ENCODE results near the gene PHRF1.

PHRF1 gene, protein sequence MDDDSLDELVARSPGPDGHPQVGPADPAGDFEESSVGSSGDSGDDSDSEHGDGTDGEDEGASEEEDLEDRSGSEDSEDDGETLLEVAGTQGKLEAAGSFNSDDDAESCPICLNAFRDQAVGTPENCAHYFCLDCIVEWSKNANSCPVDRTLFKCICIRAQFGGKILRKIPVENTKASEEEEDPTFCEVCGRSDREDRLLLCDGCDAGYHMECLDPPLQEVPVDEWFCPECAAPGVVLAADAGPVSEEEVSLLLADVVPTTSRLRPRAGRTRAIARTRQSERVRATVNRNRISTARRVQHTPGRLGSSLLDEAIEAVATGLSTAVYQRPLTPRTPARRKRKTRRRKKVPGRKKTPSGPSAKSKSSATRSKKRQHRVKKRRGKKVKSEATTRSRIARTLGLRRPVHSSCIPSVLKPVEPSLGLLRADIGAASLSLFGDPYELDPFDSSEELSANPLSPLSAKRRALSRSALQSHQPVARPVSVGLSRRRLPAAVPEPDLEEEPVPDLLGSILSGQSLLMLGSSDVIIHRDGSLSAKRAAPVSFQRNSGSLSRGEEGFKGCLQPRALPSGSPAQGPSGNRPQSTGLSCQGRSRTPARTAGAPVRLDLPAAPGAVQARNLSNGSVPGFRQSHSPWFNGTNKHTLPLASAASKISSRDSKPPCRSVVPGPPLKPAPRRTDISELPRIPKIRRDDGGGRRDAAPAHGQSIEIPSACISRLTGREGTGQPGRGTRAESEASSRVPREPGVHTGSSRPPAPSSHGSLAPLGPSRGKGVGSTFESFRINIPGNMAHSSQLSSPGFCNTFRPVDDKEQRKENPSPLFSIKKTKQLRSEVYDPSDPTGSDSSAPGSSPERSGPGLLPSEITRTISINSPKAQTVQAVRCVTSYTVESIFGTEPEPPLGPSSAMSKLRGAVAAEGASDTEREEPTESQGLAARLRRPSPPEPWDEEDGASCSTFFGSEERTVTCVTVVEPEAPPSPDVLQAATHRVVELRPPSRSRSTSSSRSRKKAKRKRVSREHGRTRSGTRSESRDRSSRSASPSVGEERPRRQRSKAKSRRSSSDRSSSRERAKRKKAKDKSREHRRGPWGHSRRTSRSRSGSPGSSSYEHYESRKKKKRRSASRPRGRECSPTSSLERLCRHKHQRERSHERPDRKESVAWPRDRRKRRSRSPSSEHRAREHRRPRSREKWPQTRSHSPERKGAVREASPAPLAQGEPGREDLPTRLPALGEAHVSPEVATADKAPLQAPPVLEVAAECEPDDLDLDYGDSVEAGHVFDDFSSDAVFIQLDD (N-terminal part only)

GRCh38 chr11:575996-576768 is at the start of gene PHRF1:
TSS of gene PHRF1 (plus strand) at chr11:576470. CDS start at chr11:581513, 5,043 bp downstream.
- DNase-seq = peak; percentile 94 to 96

DNA sequence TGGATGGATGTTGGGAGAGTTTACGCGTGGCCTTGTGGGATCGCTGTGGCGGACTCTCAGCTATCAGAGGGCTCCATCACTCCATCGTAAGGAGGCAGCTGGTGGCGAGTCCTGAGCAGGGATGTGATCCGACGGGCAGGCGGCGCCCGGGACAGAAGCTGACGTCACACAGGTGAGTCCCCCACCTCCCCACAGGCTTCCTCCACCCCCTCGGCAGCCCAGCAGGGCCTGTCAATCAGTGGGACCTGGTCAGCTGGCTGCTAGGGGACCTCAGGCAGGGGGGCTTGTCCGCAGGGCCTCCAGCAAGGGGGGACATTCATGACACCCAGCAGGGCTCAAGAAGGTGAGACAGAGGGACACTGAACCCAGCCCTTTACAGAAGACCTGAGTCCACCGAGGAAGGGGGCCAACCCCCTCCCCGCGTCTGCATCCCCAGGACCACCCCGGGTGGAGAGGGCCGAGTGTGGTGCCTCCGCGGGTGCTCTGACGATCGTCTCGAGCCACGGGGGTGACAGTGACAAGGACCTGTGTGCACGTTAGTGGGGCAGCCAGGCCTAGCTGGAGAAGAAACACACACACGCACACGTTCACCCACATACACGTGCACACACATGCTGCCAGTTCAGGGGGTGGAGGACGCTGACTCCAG is 48.0 kb upstream of the PHRF1 start:
- DNase-seq = no peak

DNA sequence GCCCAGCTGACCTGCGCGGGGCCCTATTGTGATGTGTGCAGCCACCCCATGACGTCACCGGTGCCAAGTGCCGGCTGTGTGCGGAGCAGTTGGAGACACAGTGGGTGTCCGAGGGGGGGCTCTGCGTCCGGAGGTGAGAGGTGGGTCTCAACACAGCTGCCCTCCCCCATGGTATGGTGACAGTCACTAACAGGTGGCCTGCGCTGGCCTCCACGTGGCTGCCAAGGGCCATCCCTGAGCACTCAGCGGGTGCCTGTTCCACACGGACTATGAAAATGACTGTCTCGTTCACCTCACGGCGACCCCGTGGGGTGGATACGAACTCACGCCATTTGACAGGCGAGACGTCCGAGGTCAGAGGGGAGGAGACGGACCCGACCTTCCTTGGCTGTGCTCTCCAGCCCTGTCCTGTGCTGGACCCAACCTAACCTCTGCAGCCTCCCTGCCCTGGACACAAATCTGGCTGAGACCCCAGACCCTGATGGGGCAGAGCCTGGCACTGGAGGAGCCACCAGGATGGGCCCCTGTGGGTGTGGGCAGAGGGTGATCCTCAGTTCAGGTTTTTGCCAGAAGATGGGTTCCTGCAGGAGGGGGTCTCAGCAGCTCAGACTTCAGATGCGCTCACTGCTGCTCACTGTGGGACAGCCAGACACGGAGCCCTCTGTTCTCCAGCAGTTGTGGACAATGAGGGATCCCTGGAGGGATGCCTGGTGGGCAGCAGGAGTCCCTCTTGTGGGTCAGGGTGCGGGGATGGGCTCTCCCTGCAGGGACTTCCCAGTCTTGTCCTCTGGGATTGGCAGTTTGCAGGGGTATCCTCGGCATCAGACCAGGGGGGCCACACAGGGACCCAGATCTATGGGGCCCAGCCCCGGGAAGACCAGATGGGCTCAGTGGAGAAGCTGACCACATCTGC is 47.2 kb upstream of the PHRF1 start:
- DNase-seq = no peak

GRCh38 chr11:529728-530411 is 46.4 kb upstream of the PHRF1 start:
- DNase-seq = no peak

DNA sequence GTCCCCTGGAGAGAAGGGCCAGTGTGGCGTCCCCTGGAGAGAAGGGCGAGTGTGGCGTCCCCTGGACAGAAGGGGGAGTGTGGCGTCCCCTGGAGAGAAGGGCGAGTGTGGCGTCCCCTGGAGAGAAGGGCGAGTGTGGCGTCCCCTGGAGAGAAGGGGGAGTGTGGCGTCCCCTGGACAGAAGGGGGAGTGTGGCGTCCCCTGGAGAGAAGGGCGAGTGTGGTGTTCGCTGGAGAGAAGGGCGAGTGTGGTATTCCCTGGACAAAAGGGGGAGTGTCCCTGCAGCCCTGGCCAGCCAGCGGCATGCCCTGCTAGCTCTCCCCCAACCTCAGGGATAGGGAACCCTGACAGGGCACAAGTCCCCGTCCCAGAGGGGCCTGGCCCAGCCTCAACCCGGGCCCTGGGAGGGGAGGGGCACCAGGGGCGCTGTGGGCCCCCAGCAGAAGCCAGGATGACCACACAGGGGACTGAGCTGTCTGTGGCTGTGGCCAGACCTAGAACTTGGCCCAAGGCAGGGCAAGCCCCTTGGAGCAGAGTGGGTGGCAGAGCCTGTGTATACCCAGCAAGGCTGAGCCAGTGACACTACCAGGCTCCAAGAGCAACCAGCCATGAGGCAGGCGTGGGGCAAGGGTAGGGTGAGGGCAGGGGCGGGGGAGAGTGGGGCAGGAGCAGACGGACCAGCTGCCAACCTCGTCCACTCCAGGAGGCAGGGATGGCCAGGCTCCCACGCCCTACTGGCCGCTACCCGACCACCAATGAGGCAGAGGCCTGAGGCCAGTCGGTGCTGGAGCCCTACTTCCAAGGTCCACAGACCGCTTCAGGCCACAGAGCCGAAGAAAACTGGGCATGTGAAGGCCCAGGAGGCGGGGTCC is 45.1 kb upstream of the PHRF1 start:
- DNase-seq = no peak

DNA sequence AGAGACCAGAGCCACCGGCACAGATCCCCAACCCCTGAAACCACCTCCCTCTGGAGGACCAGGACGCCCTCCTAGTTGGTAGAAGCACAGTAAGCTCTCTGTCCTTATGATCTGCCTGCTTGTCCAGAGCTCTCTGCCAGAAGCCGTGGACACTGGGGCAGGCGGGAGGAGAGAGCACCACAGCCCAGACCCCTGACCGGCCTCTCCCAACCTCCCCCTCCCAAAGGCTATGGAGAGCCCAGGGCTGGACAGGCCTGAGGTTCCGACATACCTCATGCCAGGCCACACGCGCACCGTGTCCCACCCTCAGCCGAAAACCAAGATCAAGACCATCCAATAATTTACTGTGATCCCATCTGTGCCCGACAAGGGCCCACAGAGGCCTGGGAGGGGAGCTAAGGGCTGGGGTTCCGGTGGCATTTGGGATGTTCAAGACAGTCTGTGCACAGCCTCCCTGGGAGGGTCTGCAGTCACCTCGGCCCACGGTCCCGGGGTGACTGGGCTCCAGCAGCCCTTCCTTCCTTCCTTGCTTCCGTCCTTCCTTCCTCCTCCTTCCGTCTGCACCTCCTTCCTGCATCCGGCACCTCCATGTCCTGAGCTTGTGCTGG is 44.2 kb upstream of the PHRF1 start:
- DNase-seq = no peak

DNA sequence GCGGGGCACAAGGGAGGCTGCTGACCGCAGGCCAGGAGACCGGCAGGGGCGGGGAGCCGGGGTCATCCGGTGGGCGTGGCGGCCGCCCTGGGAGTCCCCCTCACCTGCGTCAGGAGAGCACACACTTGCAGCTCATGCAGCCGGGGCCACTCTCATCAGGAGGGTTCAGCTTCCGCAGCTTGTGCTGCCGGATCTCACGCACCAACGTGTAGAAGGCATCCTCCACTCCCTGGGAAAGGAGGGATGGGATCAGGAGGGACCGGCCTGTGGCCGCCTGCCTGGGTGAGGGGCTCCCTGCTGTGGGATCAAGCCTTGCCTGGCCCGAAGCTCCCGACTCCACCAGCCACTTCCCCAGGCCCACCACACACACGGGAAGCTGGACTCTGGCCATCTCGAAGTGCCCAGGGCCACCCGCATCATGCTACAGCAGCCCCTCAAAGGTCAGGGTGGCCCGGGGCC is 43.7 kb upstream of the PHRF1 start:
- no peak for DNase-seq

DNA sequence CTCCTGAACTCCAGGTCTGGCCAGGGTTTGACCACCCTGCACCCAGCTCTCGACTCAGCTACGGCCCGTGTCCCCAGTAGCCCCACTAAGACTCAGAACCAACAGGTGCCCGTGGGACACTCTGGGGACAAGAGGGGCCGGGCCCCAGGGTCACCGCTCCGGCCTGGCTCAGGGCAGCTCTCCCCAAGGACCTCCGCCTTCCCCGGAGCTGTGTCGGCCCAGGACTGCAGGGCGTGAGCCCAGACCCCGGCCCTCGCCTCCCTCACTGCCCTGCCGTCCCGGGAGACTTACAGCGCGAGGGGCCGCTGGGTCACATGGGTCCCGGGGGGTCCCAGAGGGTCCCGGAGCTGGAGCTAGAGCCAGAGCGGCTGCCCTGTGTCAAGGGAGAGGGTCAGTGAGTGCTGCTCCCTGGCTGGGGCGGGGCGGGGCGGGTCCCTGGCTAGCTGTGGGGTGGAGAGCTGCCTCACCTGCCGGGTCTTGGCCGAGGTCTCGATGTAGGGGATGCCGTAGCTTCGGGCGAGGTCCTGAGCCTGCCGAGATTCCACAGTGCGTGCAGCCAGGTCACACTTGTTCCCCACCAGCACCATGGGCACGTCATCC is 43.2 kb upstream of the PHRF1 start:
- DNase-seq = no peak

GRCh38 chr11:533586-534395 is 42.5 kb upstream of the PHRF1 start:
- DNase-seq = no peak

DNA sequence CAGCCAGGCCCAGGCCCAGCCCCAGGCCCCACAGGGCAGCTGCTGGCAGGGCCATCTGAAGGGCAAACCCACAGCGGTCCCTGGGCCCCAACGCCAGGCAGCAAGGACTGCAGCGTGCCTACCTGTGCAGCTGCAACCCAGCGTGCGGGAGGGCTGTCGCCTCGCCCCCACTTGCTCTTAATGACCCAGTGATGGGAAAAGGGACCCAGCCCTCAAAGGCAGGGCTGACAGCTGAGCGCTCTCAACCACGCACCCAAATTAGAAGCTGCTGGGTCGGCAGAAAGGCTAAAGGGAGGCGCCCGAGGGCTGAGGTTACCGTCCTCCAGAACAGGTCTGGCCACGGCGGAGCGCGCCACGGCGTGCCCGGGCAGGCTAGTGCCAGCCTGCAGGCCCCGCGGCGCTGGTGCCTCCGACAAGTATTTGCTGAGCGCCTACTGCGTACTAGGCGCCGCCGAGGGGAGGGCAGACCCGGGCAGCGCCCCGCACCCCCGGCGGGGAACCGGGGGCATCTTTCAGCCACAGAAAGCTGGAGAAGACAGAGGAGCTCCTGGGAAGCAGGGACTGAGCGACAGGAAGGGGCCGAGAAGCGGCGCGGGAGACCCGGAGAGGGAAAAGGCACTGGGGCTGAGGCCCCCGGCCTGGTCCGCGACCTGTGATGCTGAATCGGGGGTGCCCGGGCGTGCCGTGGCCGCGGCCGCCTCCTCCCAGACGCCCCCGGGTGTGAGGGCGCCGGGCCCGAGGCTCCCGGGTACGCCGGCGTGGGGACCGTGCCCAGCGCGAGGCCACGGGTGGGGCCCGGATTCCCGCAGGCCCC is 41.7 kb upstream of the PHRF1 start:
- DNase-seq = peak; percentile 57 to 63

DNA sequence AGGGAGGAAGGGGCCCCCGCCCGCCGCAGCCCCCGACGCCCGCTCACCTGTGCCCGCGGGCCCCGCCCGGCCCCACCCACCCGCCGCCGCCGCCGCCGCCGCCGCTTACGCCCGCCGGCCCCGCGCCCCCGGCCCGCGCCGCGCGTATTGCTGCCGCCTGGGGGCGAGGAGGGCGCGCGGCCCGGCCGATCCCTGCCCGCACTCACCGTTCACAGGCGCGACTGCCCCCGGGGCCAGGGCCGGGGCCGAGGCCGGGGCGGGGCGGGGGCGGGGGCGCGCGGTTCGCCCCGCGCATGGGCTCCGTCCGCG is 41.1 kb upstream of the PHRF1 start:
- DNase-seq = no peak

GRCh38 chr11:535519-536454 is 40.5 kb upstream of the PHRF1 start, which contains the start of gene HRAS:
TSS of gene HRAS (minus strand) at chr11:535576.
- peak; percentile 94 to 97 for DNase-seq

DNA sequence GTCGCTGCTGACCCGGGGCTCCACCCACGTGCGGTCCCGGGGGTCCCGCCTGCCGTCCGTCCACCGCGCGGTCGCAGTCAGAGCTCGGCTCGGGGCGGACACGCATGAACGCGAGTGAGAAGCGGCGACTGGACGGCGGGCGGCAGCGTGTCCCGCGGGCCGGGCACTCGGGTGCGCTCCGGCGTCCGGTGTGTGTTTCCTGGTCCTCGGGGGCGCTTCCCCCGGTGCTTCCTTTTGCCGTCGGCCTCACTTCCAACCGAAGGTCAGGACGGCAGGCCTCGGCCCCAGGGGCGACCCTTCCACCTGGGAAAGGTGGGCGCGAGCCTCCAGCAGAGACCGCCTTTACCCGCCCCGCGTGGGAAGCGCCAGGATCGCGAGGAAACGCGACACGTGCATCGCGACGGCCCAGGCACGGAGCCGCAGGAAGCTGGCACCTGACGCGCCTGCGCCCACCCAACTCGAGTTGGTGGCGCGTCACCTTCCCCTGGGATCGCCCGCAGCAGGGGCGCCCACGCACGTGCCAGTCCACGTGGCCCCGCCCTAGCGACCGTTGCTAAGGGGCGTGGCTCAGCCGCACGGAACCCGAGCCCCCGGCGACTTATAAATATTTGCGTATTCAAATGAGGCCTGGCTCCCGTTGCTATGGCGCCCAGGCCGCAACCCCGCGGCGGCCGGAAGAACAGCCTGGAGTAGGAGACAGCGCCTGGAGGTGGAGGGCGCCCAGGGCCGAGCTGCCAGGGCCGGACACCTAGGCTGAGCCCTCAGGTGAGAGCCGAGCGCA is 39.2 kb upstream of the PHRF1 start, which contains the start of gene LRRC56:
Gene LRRC56, plus strand, starts transcription at position 687 of the 781 bp plus-strand sequence. CDS start 3,158 bp downstream, outside the sequence.
- DNase-seq = peak; percentile 94 to 95

Data from activated T-cell treated with anti-CD3 and anti-CD28 coated beads, Interleukin-2, amount 50 U/mL, for 48 hours (primary cell).